Naive thymus-derived CD4-positive, alpha-beta T cell (primary cell): Measurements from ENCODE around the gene ZDHHC7. TPM values are rescaled to one million over a fixed set of nuclear protein-coding genes. Genes with fewer than 3 reads are reported as not detected.
A peak's percentile ranks its signal among the peaks of the same experiment; 100 is the strongest.

Experiments used
- ATAC-seq: fragments of 150-1000 bp; cut with Tn5 transposase; 2 replicates; pipeline ENCODE4 v1.10.0; 2021; ENCODE audit warnings: mild to moderate bottlenecking, moderate library complexity
- CTCF ChIA-PET: fragments of 350-600 bp; sonication (Branson Sonifier 250); formaldehyde crosslinking; loops from one replicate; lab custom pipeline; 2021; ENCODE audit warnings: antibody characterized with exemption; lab: Charles Lee
- POLR2A ChIA-PET: fragments of 350-600 bp; sonication (Branson Sonifier 250); formaldehyde crosslinking; loops from one replicate; lab custom pipeline; 2021; ENCODE audit warnings: antibody characterized with exemption, inconsistent platforms; lab: Charles Lee
- DNase-seq, 9 donors: peaks; one replicate each; pipeline versions ENCODE4 v3.0.0 to v3.0.0-alpha.2; 2020 to 2022; ENCODE audit warnings: mixed read lengths in 1 of 9
- H3K27ac ChIP-seq: one replicate; pipeline ENCODE4 v1.7.0; 2013; ENCODE audit warnings: mild to moderate bottlenecking, low read depth, low read length, moderate library complexity
- H3K27me3 ChIP-seq, 2 donors: one replicate each; pipeline ENCODE4 v1.7.0; 2013; ENCODE audit warnings: low read length in 2 of 2, mild to moderate bottlenecking in 2 of 2, moderate library complexity in 2 of 2; ENCODE audit not compliant: control insufficient read depth in 2 of 2, insufficient read depth in 2 of 2
- H3K36me3 ChIP-seq, 3 experiments: 1 replicate in 2 of 3; 2 replicates in 1 of 3; pipeline ENCODE4 v1.7.0; 2013; ENCODE audit warnings: low read length in 3 of 3, mild to moderate bottlenecking in 3 of 3, moderate library complexity in 1 of 3; ENCODE audit not compliant: insufficient read depth in 3 of 3, control insufficient read depth in 2 of 3
- H3K4me1 ChIP-seq, 2 donors: one replicate each; pipeline ENCODE4 v1.7.0; 2013; ENCODE audit warnings: low read length in 2 of 2, mild to moderate bottlenecking in 2 of 2, moderate library complexity in 1 of 2; ENCODE audit not compliant: control insufficient read depth in 2 of 2, insufficient read depth in 2 of 2
- H3K4me3 ChIP-seq: 2 replicates; pipeline ENCODE4 v1.7.0; 2013; ENCODE audit warnings: mild to moderate bottlenecking, low read length
- H3K9me3 ChIP-seq, 3 experiments: 1 replicate in 2 of 3; 2 replicates in 1 of 3; pipeline ENCODE4 v1.7.0; 2013; ENCODE audit warnings: low read length in 3 of 3; ENCODE audit not compliant: control insufficient read depth in 2 of 3
- H3K27ac Mint-ChIP-seq, 9 donors: one replicate each; pipeline ENCODE4 v1.8.0; 2020 to 2022; ENCODE audit warnings: mixed read lengths in 9 of 9, mild to moderate bottlenecking in 8 of 9, moderate library complexity in 5 of 9, inconsistent platforms in 2 of 9
- H3K27me3 Mint-ChIP-seq, 5 donors: one replicate each; pipeline ENCODE4 v1.8.0; 2021 to 2022; ENCODE audit warnings: mixed read lengths in 5 of 5, mild to moderate bottlenecking in 1 of 5
- H3K36me3 Mint-ChIP-seq, 5 donors: one replicate each; pipeline ENCODE4 v1.8.0; 2020 to 2022; ENCODE audit warnings: mixed read lengths in 5 of 5, mild to moderate bottlenecking in 3 of 5, inconsistent platforms in 1 of 5
- H3K4me1 Mint-ChIP-seq, 7 donors: one replicate each; pipeline ENCODE4 v1.8.0; 2020 to 2022; ENCODE audit warnings: mixed read lengths in 7 of 7, mild to moderate bottlenecking in 3 of 7, inconsistent platforms in 1 of 7
- H3K4me3 Mint-ChIP-seq, 10 donors: one replicate each; pipeline ENCODE4 v1.8.0; 2020 to 2022; ENCODE audit warnings: mild to moderate bottlenecking in 10 of 10, mixed read lengths in 10 of 10, moderate library complexity in 6 of 10, inconsistent platforms in 2 of 10
- H3K9me3 Mint-ChIP-seq, 11 donors: one replicate each; pipeline ENCODE4 v1.8.0; 2020 to 2022; ENCODE audit warnings: mixed read lengths in 11 of 11, mild to moderate bottlenecking in 4 of 11, inconsistent platforms in 1 of 11, moderate library complexity in 1 of 11
- intact Hi-C, 2 donors: fragments of 100-400 bp; cut with micrococcal nuclease; formaldehyde crosslinking; loops; one replicate each; pipeline ENCODE4 v1.15.1; 2023
- polyA plus RNA-seq, 2 donors: library from polyadenylated mRNA; unstranded; fragments of 300-500 nt; fragmentation: Illumina TruSeq; gene quantifications; one replicate each; pipeline ENCODE4 v1.2.3, GENCODE V29; 2021
- total RNA-seq, 6 experiments: library from RNA in 5 of 6; stranded (reverse) in 5 of 6; gene quantifications; 1 replicate in 5 of 6; 2 replicates in 1 of 6; pipeline ENCODE4 v1.2.3 and lab custom pipeline; 2021 to 2026

Gene ZDHHC7
- total RNA-seq (10 to 100 TPM; 31.7 to 62.2 (median 33.4) TPM), polyA plus RNA-seq (10 to 100 TPM; 33.2 to 47.7 TPM), total RNA-seq (lab: John Stamatoyannopoulos, UW) (47.4 reads per million, percentile 70 among the genes with 10 or more reads in this experiment)

- DNase-seq (peak; percentile 76 to 87 (median 85)), ATAC-seq (peak; percentile 96)
- Histone ChIP-seq H3K36me3 (no peaks in the 10 kb centered on the region), H3K4me1 (peaks cover 14 to 16% of the 10 kb centered on the region in 2 donors), H3K27me3 (no peaks in the 10 kb centered on the region), H3K4me3 (peak within 1 kb of the TSS; percentile 99), H3K9me3 (no peaks in the 10 kb centered on the region), H3K27ac (peak within 1 kb of the TSS; percentile 92)
- Mint-ChIP-seq H3K4me3 (peak within 1 kb of the TSS; percentile 94 to 100 (median 98)), H3K9me3 (no peaks in the 10 kb centered on the region), H3K27ac (peak within 1 kb of the TSS; percentile 95 to 100 (median 99)), H3K27me3 (peaks cover 0 to 5% (median 0%) of the 10 kb centered on the region in 5 donors), H3K4me1 (peaks cover 27 to 59% (median 43%) of the 10 kb centered on the region in 7 donors), H3K36me3 (peaks cover 0 to 11% (median 3%) of the 10 kb centered on the region in 5 donors)
- POLR2A ChIA-PET: interaction anchor here (0.6 to 5.1 kb wide), 14 partner anchors 15 to 727 kb away, joined by 3 to 41 read pairs (median 4); partner anchors contain the start of gene KIAA0513
- intact Hi-C loops: loop anchor here (1.0 to 5.0 kb wide), 7 partner anchors 16 to 506 kb away; partner anchors contain the start of genes KIAA0513 (in 2 of the 2) and MEAK7 (in 1 of the 2)
- CTCF ChIA-PET: interaction anchor here (0.6 to 2.9 kb wide), 4 partner anchors 9 to 215 kb away, joined by 4 to 11 read pairs (median 4); partner anchors contain the start of gene KIAA0513
Measured at GRCh38 chr16:85010931-85011845, at the start of gene ZDHHC7. Gene ZDHHC7 (minus strand): TSS chr16:85011535. CDS start chr16:84990618, 20,917 bp downstream.

- peak overlapping the region in 6 of 9 donors; percentile 21 to 97 (median 71) for H3K27ac Mint-ChIP-seq
- H3K36me3 Mint-ChIP-seq: peaks cover 0 to 5% (median 0%) of the 10 kb centered on the region in 5 donors
- H3K4me1 ChIP-seq: peaks cover 25 to 37% of the 10 kb centered on the region in 2 donors
- peaks cover 32 to 64% (median 44%) of the 10 kb centered on the region in 7 donors for H3K4me1 Mint-ChIP-seq
- ATAC-seq: no peak
- H3K9me3 Mint-ChIP-seq: no peaks in the 10 kb centered on the region
- H3K27me3 ChIP-seq: no peaks in the 10 kb centered on the region
- H3K27me3 Mint-ChIP-seq: no peaks in the 10 kb centered on the region
- no peaks in the 10 kb centered on the region for H3K9me3 ChIP-seq
- H3K4me3 ChIP-seq: no peak overlapping the region
- H3K36me3 ChIP-seq: no peaks in the 10 kb centered on the region
- no peak for DNase-seq
- intact Hi-C loops: loop anchor here in 1 of 2 donors (10.0 kb wide), 1 partner anchor 496 kb away; no protein-coding TSS in a partner anchor
- POLR2A ChIA-PET: interaction anchor here (1.1 to 1.5 kb wide), 2 partner anchors 28 to 48 kb away, joined by 3 read pairs; partner anchors contain the start of gene ZDHHC7
- peak overlapping the region in 1 of 10 donors; percentile 18 for H3K4me3 Mint-ChIP-seq
- CTCF ChIA-PET: no interaction called here
- no peak overlapping the region for H3K27ac ChIP-seq
Measured at GRCh38 chr16:85058909-85059308, 47.6 kb upstream of the ZDHHC7 start.

GRCh38 chr16:85057948-85058347 lies 46.6 kb upstream of the ZDHHC7 start:
- Mint-ChIP-seq H3K4me1 (peaks cover 32 to 63% (median 37%) of the 10 kb centered on the region in 7 donors), H3K27me3 (no peaks in the 10 kb centered on the region), H3K36me3 (peaks cover 0 to 10% (median 4%) of the 10 kb centered on the region in 5 donors), H3K27ac (peak overlapping the region; percentile 82 to 98 (median 96)), H3K4me3 (peak overlapping the region in 6 of 10 donors; percentile 50 to 90 (median 78)), H3K9me3 (no peaks in the 10 kb centered on the region)
- Histone ChIP-seq H3K9me3 (no peaks in the 10 kb centered on the region), H3K36me3 (no peaks in the 10 kb centered on the region), H3K4me1 (peaks cover 25 to 37% of the 10 kb centered on the region in 2 donors), H3K27ac (peak overlapping the region; percentile 72), H3K27me3 (no peaks in the 10 kb centered on the region), H3K4me3 (no peak overlapping the region)
- no peak for DNase-seq
- ATAC-seq: no peak
- intact Hi-C loops: loop anchor here in 1 of 2 donors (10.0 kb wide), 1 partner anchor 497 kb away; no protein-coding TSS in a partner anchor
- CTCF ChIA-PET: interaction anchor here (0.6 to 3.0 kb wide), 3 partner anchors 29 to 91 kb away, joined by 3 to 18 read pairs (median 3); no protein-coding TSS in a partner anchor
- POLR2A ChIA-PET: interaction anchor here (0.8 to 2.9 kb wide), 3 partner anchors 11 to 50 kb away, joined by 3 to 9 read pairs (median 6); partner anchors contain the start of gene ZDHHC7

- Mint-ChIP-seq H3K4me3 (peak overlapping the region in 7 of 10 donors; percentile 50 to 90 (median 76)), H3K27me3 (no peaks in the 10 kb centered on the region), H3K4me1 (peaks cover 32 to 57% (median 37%) of the 10 kb centered on the region in 7 donors), H3K9me3 (no peaks in the 10 kb centered on the region), H3K27ac (peak overlapping the region; percentile 91 to 99 (median 96)), H3K36me3 (peaks cover 0 to 12% (median 4%) of the 10 kb centered on the region in 5 donors)
- no peak for DNase-seq
- POLR2A ChIA-PET: interaction anchor here (0.8 to 4.5 kb wide), 5 partner anchors 10 to 50 kb away, joined by 3 to 37 read pairs (median 9); partner anchors contain the start of genes KIAA0513 and ZDHHC7
- H3K9me3 ChIP-seq: no peaks in the 10 kb centered on the region
- intact Hi-C loops: loop anchor here in 1 of 2 donors (10.0 kb wide), 1 partner anchor 497 kb away; no protein-coding TSS in a partner anchor
- no peak overlapping the region for H3K4me3 ChIP-seq
- peak overlapping the region; percentile 72 for H3K27ac ChIP-seq
- no peaks in the 10 kb centered on the region for H3K36me3 ChIP-seq
- peaks cover 25 to 37% of the 10 kb centered on the region in 2 donors for H3K4me1 ChIP-seq
- CTCF ChIA-PET: interaction anchor here (0.6 to 3.0 kb wide), 4 partner anchors 10 to 90 kb away, joined by 3 to 18 read pairs (median 6); no protein-coding TSS in a partner anchor
- ATAC-seq: no peak
- no peaks in the 10 kb centered on the region for H3K27me3 ChIP-seq
Measured at GRCh38 chr16:85057212-85057889, 46.0 kb upstream of the ZDHHC7 start.

- Mint-ChIP-seq H3K36me3 (peaks cover 0 to 12% (median 8%) of the 10 kb centered on the region in 5 donors), H3K27me3 (no peaks in the 10 kb centered on the region), H3K27ac (peak overlapping the region; percentile 91 to 99 (median 96)), H3K4me1 (peaks cover 32 to 55% (median 38%) of the 10 kb centered on the region in 7 donors), H3K4me3 (peak overlapping the region; percentile 76 to 90 (median 84)), H3K9me3 (no peaks in the 10 kb centered on the region)
- peak overlapping the region; percentile 72 for H3K27ac ChIP-seq
- DNase-seq (peak in 4 of 9 donors; percentile 7 to 24 (median 10)), ATAC-seq (no peak)
- H3K36me3 ChIP-seq: no peaks in the 10 kb centered on the region
- no peaks in the 10 kb centered on the region for H3K27me3 ChIP-seq
- no peaks in the 10 kb centered on the region for H3K9me3 ChIP-seq
- POLR2A ChIA-PET: interaction anchor here (0.9 to 4.5 kb wide), 11 partner anchors 9 to 49 kb away, joined by 3 to 37 read pairs (median 7); partner anchors contain the start of genes KIAA0513 and ZDHHC7
- intact Hi-C loops: loop anchor here in 1 of 2 donors (10.0 kb wide), 1 partner anchor 499 kb away; no protein-coding TSS in a partner anchor
- peaks cover 25 to 37% of the 10 kb centered on the region in 2 donors for H3K4me1 ChIP-seq
- CTCF ChIA-PET: interaction anchor here (0.7 to 3.0 kb wide), 8 partner anchors 9 to 67 kb away, joined by 3 to 18 read pairs (median 5); no protein-coding TSS in a partner anchor
- peak overlapping the region; percentile 19 for H3K4me3 ChIP-seq
Measured at GRCh38 chr16:85056211-85056748, 44.9 kb upstream of the ZDHHC7 start.
